Measurements from ENCODE around the gene SPATA31C1. TPM values are rescaled to one million over a fixed set of nuclear protein-coding genes. Genes with fewer than 3 reads are reported as not detected.

SPATA31C1 gene
- total RNA-seq, 1 experiment from 2014 or later: 0.15 TPM

- Histone ChIP-seq H2BK5ac (ENCODE audit: insufficient read length, low read length) (no peak overlapping the region), H3K79me1 (ENCODE audit: insufficient read depth, low read depth, low read length, poor library complexity, severe bottlenecking) (no peaks in the 10 kb centered on the region), H3K79me2 (ENCODE audit: insufficient read depth, low read length) (no peaks in the 10 kb centered on the region), H2BK120ac (ENCODE audit: low read depth, low read length, poor library complexity, severe bottlenecking) (no peak overlapping the region), H3K23me2 (ENCODE audit: insufficient read length, low read depth, low read length, poor library complexity, severe bottlenecking) (no peaks in the 10 kb centered on the region), H3K4me2 (ENCODE audit: insufficient read depth, insufficient read length, low read length) (no peak overlapping the region), H3K56ac (ENCODE audit: insufficient read length, low read depth, low read length) (no peak overlapping the region), H3K18ac (ENCODE audit: insufficient read length, low read depth, low read length) (no peak overlapping the region), H3K9ac (ENCODE audit: extremely low read depth, insufficient read length, low read length) (no peak overlapping the region), H4K8ac (replicated peaks; ENCODE audit: insufficient read length, low read depth, low read length) (no peak overlapping the region), H3K27ac (ENCODE audit: insufficient read length, low read depth, low read length) (no peak overlapping the region), H2AK5ac (ENCODE audit: insufficient read length, low read length) (no peak overlapping the region), H3K9me3 (ENCODE audit: control insufficient read depth, low read depth, low read length) (no peaks in the 10 kb centered on the region), H3K27me3 (ENCODE audit: insufficient read depth, low read length) (no peaks in the 10 kb centered on the region), H3K23ac (ENCODE audit: insufficient read length, low read depth, low read length) (no peak overlapping the region), H3K4me1 (ENCODE audit: insufficient read depth, low read length) (no peaks in the 10 kb centered on the region), H3K14ac (ENCODE audit: insufficient read depth, low read length) (no peak overlapping the region), H4K20me1 (ENCODE audit: control insufficient read depth, insufficient read depth, insufficient read length) (no peaks in the 10 kb centered on the region), H3K4ac (ENCODE audit: low read depth, low read length) (no peak overlapping the region), H3T11ph (ENCODE audit: low read length) (no peak overlapping the region), H2BK15ac (ENCODE audit: low read depth, low read length) (no peak overlapping the region), H4K91ac (ENCODE audit: insufficient read length, low read depth, low read length) (no peak overlapping the region), H2AFZ (ENCODE audit: low read length) (no peak overlapping the region), H4K5ac (ENCODE audit: insufficient read length, low read depth, low read length) (no peak overlapping the region), H2BK20ac (ENCODE audit: low read depth, low read length, poor library complexity, severe bottlenecking) (no peak overlapping the region), H2BK12ac (ENCODE audit: insufficient read length, low read depth, low read length) (no peak overlapping the region)
- no peaks in the 10 kb centered on the region for H3K9me3 Mint-ChIP-seq
- peaks cover 4% of the 10 kb centered on the region for H3K27me3 Mint-ChIP-seq (ENCODE audit: low read depth)
- no peaks in the 10 kb centered on the region for H3K36me3 Mint-ChIP-seq (ENCODE audit: insufficient read depth in 1 of 3, low read depth in 3 of 3)
- TF ChIP-seq CTCF (conservative IDR thresholded peaks at IDR 0.05): no peak
- DNase-seq: no peak
- no peak overlapping the region for H3K27ac Mint-ChIP-seq
- no peak overlapping the region for H3K4me3 Mint-ChIP-seq
- peaks cover under 1 to 2% of the 10 kb centered on the region in 2 experiments for H3K4me1 Mint-ChIP-seq
- WGBS (ENCODE audit: extremely low coverage, insufficient read length, low lambda C conversion rate): no CpG with 5 or more reads among the region's 3 CpGs
Observed at GRCh38 chr9:87868635-87869034, 49.1 kb upstream of the SPATA31C1 start.

Data from H9 (cell line).